Mucosa of descending colon (tissue), 3 donors: ENCODE results near the gene NELL1. TPM values are rescaled to one million over a fixed set of nuclear protein-coding genes. Genes with fewer than 3 reads are reported as not detected.

Experiments used
- ATAC-seq: fragments of 200-7000 bp; cut with Tn5 transposase; one replicate; pipeline ENCODE4 v1.9.1; 2020; ENCODE audit warnings: mild to moderate bottlenecking, moderate library complexity
- DNase-seq, 3 donors: peaks; one replicate each; pipeline ENCODE4 v3.0.0-alpha.2; 2020
- H3K36me3 ChIP-seq: fragments of 200-600 bp; one replicate; pipeline ENCODE4 v1.8.0; 2021; ENCODE audit warnings: low read depth, mild to moderate bottlenecking
- H3K4me1 ChIP-seq: fragments of 200-600 bp; one replicate; pipeline ENCODE4 v1.8.0; 2021; ENCODE audit warnings: low read depth, mild to moderate bottlenecking
- H3K4me3 ChIP-seq: fragments of 200-600 bp; one replicate; pipeline ENCODE4 v1.8.0; 2021; ENCODE audit warnings: mild to moderate bottlenecking
- H3K9me3 ChIP-seq: fragments of 200-600 bp; one replicate; pipeline ENCODE4 v1.8.0; 2021; ENCODE audit warnings: mild to moderate bottlenecking
- intact Hi-C, 2 donors: fragments of 100-400 bp; cut with DNase I in 1 of 2; cut with micrococcal nuclease in 1 of 2; formaldehyde crosslinking; loops; one replicate each; pipeline versions ENCODE4 v1.11.0 to v1.11.1; 2022; cut with DNase I, micrococcal nuclease
- total RNA-seq, 3 donors: library from RNA; stranded (reverse); fragmentation: NEBNext Ultra II Directional in 2 of 3; extraction: Animal tissue kit (Norgen Biotek cat#: 25700) in 2 of 3; gene quantifications; one replicate each; pipeline versions ENCODE4 v1.2.1 to v1.2.4, GENCODE V29; 2021 to 2023
- TF ChIP-seq, protein P1 (sequence below): fragments of 200-600 bp; IDR thresholded peaks from one replicate; pipeline ENCODE4 v1.8.0; 2022; ENCODE audit warnings: antibody characterized with exemption, mild to moderate bottlenecking
- donor health status: DM: no; HTN: no; CAD: no; lungs with moderate emphysema.
- donor health status: DM: no; HTN: no; CAD: no.
- donor health status: DM: no; HTN: yes; CAD: no.

NELL1 gene
- total RNA-seq, 3 donors from 2014 or later, result 0.20 to 0.73 (median 0.31) TPM

- intact Hi-C loops, result no loop called here
- Histone ChIP-seq H3K4me3 (no peak overlapping the region), H3K4me1 (no peaks in the 10 kb centered on the region), H3K36me3 (no peaks in the 10 kb centered on the region), H3K9me3 (peaks cover 4% of the 10 kb centered on the region)
- ATAC-seq (no peak), DNase-seq (no peak)
- TF ChIP-seq, protein P1, sequence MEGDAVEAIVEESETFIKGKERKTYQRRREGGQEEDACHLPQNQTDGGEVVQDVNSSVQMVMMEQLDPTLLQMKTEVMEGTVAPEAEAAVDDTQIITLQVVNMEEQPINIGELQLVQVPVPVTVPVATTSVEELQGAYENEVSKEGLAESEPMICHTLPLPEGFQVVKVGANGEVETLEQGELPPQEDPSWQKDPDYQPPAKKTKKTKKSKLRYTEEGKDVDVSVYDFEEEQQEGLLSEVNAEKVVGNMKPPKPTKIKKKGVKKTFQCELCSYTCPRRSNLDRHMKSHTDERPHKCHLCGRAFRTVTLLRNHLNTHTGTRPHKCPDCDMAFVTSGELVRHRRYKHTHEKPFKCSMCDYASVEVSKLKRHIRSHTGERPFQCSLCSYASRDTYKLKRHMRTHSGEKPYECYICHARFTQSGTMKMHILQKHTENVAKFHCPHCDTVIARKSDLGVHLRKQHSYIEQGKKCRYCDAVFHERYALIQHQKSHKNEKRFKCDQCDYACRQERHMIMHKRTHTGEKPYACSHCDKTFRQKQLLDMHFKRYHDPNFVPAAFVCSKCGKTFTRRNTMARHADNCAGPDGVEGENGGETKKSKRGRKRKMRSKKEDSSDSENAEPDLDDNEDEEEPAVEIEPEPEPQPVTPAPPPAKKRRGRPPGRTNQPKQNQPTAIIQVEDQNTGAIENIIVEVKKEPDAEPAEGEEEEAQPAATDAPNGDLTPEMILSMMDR, result no peak
Measured at GRCh38 chr11:21316591-21316990, 647.2 kb downstream of the NELL1 start.

DNA sequence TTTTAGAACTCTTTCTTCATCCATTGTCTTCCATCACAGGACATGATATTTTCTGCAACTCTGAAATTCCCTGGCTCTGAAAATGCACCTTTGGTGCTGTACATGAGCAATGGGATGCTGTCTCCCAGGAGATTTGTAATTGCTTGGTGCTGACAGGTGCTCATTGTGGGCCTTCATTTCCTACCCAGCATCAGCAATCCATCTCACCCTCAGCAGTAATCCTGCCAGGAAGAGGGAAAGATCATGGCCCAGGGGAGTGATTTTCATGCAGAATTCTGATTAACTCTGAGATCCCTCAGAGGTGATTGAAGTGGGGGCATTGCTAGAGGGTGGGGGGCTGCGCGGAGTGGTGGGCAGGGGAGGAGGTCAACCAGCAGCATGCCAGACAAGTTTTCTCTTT lies 651.7 kb downstream of the NELL1 start:
- peaks cover 7% of the 10 kb centered on the region for H3K9me3 ChIP-seq
- intact Hi-C loops, result no loop called here
- DNase-seq (no peak), ATAC-seq (no peak)
- TF ChIP-seq, protein P1, result no peak
- H3K4me1 ChIP-seq, result no peaks in the 10 kb centered on the region
- no peak overlapping the region for H3K4me3 ChIP-seq
- H3K36me3 ChIP-seq, result no peaks in the 10 kb centered on the region

GRCh38 chr11:21321530-21321929 lies 652.1 kb downstream of the NELL1 start:
- Histone ChIP-seq H3K4me1 (no peaks in the 10 kb centered on the region), H3K36me3 (no peaks in the 10 kb centered on the region), H3K9me3 (peaks cover 11% of the 10 kb centered on the region), H3K4me3 (no peak overlapping the region)
- TF ChIP-seq, protein P1, result no peak
- intact Hi-C loops, result no loop called here
- ATAC-seq (no peak), DNase-seq (no peak)

DNA sequence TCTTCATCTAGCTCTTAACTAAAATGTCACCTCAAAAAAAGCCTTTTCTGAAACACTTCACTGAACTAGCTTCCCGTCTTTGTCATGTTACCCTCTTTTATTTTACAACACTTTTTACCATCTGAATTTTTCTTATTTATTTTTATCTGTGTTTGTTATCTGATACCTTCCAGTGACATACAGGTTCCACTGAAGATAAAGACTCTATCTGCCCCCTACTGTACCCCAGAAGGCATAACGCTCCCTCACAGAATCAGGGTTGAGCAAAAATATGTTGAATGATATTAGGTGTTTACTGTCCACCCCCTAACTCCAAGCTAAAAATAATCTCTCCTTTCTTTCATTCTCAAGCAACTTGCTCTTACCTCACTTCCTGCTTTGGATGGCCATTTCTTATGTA lies 654.2 kb downstream of the NELL1 start:
- TF ChIP-seq, protein P1, result no peak
- no peak for ATAC-seq
- intact Hi-C loops, result no loop called here

DNA sequence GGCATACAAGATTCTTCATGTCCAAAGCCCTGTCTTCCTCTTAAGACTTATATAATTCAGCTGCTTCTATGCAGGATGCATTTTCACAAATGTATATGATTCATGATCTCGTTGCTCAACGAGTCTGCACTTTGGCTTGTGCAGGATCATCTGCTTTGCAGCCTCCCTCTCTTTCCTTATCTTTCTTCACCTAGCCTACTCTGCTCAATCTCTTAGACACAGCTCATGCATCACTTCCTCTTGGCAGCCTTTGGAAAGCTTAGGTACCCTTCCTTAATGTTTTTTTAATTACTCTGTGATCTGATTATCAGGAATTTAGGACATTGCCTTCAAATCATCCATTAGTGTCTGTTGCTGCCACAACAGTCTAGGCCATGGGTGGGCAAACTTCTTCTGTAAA lies 673.8 kb downstream of the NELL1 start:
- ATAC-seq (no peak), DNase-seq (no peak)
- no peak overlapping the region for H3K4me3 ChIP-seq
- no peaks in the 10 kb centered on the region for H3K36me3 ChIP-seq
- TF ChIP-seq, protein P1, result no peak
- H3K4me1 ChIP-seq, result no peaks in the 10 kb centered on the region
- peaks cover 12% of the 10 kb centered on the region for H3K9me3 ChIP-seq
- intact Hi-C loops, result no loop called here

More for the DNA sequence above, 654.2 kb downstream of the NELL1 start:
- Histone ChIP-seq H3K9me3 (peaks cover 26% of the 10 kb centered on the region), H3K36me3 (no peaks in the 10 kb centered on the region), H3K4me1 (no peaks in the 10 kb centered on the region), H3K4me3 (no peak overlapping the region)
- DNase-seq, result no peak

DNA sequence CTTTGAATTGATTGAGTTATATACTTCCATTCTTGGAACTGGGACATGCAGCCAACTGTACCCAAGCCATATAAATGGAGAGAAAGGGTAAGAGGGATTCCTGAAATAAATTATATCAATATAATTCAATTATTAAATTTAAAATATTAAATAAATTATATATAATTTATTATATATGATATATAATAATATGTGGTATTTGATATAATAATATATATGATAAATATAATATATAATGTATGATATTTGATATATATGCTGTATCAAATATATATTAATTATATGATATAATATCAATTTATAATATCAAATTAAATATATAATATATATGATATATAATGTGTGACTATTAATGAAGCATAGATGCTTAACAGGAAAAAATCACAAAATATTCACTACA lies 677.0 kb downstream of the NELL1 start:
- intact Hi-C loops, result no loop called here
- DNase-seq, result no peak
- no peak for ATAC-seq
- Histone ChIP-seq H3K4me3 (no peak overlapping the region), H3K9me3 (peaks cover 2% of the 10 kb centered on the region), H3K36me3 (no peaks in the 10 kb centered on the region), H3K4me1 (no peaks in the 10 kb centered on the region)
- TF ChIP-seq, protein P1, result no peak
